Measurements from ENCODE around the gene MAK.
"Not testable (repeated sequence)": the region's sequence is repeated elsewhere in the genome, so short reads cannot be mapped to it uniquely, and the experiment has no call there.

MAK gene

DNA sequence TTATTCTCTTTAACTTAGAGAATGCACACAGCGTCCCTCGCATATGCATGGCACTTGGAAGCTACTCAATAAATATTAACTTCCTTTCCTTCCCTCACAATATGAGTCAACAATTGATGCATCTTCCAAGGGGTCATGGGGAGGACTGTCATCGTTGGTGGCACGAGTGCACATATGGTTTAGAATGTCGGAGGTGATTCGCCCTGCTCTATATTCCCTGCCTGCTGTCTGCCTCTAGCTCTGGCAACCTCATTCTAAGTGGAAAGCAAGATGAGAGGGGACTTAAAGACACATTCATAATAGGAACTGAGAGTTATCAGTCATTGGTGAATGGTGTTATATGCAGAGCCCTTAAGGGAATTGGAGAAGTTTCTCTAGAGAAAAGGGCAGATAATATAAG lies 44.6 kb downstream of the MAK start:
- DNase-seq (ENCODE audit: extremely low spot score, insufficient read length, low read depth): no peak
- FAIRE-seq: no peak

DNA sequence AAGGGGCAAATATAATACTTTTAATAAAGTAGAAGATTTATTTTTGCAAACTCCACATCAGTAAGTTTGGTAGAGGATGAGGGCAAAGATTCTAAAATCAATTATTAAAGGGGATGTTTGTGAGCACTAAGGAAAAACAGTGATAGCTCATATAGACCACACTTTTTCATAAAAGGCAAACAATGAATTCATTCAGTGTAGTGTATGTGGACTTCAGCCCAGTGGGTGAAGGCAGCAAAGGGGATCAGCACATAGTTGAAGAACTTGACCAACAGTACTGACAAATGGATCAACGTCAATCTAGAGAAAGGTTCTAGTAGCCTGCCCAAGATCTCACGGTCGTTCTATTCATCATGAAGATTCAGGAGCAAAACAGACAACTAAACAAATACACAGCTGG lies 45.3 kb downstream of the MAK start:
- no peak for DNase-seq (ENCODE audit: extremely low spot score, insufficient read length, low read depth)
- no peak for FAIRE-seq

DNA sequence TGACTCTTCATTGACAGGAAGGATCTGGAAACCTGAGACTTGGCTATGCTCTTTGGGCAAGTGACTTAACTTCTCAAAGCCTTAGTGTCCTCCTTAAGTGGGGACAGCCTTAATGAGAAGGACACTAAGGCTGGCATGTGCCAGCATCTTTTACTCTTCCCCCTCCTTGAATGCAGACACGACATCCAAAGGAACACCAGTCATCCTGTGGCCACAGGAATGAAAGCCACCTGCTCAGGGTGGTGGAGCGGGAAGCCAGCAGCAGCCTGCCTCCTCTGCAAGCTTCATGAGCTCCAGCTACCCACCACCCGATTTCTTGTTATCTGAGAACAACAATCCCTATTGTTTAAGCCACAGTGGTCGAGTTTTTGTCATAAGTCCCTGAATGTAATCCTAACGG lies 46.2 kb downstream of the MAK start:
- no peak for FAIRE-seq
- no peak for DNase-seq (ENCODE audit: extremely low spot score, insufficient read length, low read depth)

DNA sequence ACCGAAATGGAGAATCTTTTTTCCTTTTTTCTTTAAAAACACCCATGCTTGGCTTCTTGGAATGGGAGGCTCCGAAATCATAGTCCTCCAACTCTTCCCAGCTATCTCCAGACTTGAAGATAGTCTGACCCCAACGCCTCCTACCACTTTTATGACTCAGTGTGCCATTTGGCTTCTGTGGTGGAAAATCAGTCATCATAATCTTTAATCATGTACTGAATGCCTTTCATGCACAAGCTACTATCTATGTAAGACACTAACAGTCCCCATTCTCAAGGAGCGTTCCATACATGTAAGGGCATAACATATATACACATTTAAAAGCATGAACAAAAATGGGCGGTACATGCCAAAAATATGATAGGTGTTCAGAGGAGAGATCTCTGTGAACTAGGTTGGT lies 46.7 kb downstream of the MAK start:
- DNase-seq (ENCODE audit: extremely low spot score, insufficient read length, low read depth): no peak
- no peak for FAIRE-seq

DNA sequence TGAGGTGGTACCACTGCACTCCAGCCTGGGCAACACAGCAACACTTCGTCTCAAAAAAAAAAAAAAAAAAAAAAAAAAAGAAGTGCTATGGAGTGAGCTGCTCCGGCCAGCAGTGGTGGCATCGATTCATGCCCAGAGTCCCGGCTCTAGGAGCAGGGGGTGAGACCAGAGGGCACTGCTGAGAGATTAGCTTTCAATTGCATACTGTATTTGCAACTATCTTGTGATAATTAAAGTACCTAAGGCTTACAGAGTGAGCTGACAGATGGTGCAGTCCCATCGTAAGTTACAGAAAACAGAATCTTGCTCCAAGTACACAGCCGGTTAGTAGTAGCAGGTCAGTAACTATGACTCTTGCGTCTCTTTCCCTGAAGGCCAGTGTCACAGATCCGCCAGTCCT lies 59.3 kb downstream of the MAK start:
- DNase-seq (ENCODE audit: extremely low spot score, insufficient read length, low read depth) (no peak), FAIRE-seq (no peak)

DNA sequence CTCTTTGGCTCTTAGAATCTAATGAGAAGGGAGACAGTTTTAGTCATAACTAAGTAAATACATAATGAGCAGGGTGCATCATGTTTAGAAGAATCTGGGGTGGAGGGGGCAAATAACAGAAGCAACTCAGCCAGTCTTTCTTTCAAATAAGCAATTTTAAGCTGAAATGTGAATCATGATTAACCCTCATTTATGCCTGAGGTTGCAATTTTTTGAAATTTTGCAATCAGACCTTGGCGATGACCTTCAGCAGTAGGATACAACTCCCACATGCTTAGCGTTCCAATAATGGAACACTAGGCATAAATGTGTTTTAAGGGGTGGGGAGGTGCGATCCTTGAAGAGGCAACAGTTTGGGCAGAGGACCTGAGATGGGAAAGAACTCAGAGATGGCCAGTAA lies 60.1 kb downstream of the MAK start:
- DNase-seq (ENCODE audit: extremely low spot score, insufficient read length, low read depth) (no peak), FAIRE-seq (no peak)

DNA sequence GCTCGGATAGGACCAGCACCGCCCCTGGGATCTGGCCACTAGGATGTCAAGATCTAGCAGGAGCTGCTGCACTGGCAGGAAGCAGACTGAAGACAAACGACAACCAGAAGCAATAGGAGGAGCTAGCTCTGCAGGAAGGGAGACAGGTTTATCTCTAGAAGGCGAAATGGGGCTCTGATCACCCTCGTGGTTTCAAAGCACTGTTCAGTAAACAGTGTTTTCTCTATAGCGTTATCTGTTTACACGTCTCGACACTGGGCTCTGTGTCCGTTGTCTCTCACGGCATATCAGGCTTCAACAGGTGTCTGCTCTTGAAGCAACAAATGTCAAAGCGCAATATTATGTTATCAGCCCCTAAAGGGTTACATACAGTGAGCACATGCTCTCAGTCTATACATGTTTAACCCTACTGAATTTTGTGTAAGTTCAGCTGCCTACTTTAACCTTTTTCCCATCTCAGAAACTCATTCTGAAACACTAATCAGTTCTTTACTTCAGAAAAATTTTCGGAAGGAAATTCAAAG lies 66.9 kb downstream of the MAK start:
- no peak for DNase-seq (ENCODE audit: extremely low spot score, insufficient read length, low read depth)
- no peak for FAIRE-seq

DNA sequence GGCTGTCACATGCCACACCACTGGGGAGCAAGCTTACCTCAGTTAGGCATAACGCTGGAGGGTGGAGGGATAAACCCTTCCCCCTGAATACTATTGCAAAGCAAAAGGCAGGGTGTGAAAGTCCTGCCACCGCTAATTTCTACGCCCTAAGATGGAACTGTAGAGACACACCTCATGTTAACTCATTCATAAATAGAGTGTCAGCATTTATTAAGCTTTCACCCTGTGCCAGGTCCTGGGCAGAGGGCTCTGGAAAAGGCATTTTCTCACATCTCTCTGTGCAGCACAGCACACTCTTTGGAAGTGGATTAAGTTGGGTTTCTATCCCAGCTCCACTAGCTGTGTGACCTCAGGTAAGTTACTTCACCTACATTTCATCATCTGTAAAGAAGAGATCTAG lies 68.9 kb downstream of the MAK start:
- FAIRE-seq (no peak), DNase-seq (ENCODE audit: extremely low spot score, insufficient read length, low read depth) (no peak)

DNA sequence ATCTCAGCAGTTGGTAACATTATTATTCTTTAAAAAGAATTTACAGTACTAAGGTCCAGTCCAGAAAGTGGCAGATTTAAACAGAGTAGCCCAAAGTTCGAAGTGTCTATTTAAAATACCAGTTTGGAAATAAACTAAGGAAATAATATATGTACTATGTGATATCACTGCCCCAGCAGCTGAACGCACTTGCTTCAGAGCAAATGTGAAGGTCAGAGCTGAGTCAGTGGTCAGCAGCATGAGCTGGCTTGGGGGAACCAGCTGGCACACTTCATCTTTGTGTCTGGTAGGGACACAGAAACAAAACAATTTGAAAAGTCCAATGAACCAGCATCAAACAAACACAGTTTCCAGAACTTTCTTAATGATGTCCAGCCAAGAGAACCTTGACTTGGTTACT lies 75.3 kb downstream of the MAK start:
- DNase-seq (ENCODE audit: extremely low spot score, insufficient read length, low read depth): no peak
- no peak for FAIRE-seq

DNA sequence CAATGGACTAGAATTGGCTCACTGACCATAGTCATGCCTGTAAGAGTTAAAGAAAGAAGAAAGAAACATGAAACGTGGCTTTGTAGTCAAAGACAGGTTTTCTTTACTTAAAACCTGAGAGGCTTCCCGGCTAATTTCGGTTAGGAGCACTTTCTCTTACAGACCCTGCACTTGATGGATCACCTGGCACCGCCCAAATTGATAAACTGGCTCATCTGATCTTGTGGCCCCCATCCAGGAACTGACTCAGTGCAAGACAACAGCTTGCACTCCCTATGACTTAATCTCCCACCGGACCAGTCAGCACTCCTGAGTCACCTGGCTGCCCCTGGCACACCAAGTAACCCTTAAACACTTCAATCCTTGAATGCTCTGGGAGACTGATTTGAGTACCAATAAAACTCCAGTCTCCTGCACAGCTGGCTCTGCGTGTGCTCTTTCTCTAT lies 78.4 kb downstream of the MAK start:
- FAIRE-seq (no peak), DNase-seq (ENCODE audit: extremely low spot score, insufficient read length, low read depth) (no peak)

DNA sequence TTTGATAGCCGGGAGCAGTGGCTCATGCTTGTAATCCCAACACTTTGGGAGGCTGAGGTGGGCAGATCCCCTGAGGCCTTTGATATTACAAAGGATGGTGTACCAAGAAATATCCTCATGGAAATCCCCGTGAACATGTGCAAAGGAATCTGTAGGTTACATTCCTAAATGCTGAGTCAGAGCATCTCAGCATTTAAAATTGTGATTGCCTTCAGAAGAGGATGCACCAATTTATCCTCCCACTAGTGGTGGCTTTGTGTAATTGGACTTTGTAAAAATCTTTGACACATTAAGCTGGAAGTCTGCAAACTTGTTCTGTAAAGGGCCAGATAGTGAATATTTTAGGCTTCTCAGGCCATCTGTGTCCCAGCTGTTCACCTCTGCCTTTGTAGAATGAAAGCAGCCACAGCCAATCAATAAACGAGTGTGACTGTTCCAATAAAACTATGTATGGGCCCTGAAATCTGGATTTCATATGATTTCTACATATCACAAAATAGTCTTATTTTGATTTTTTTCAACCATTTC lies 79.0 kb downstream of the MAK start:
- FAIRE-seq: peak; percentile 77
- peak; percentile 23 for DNase-seq (ENCODE audit: extremely low spot score, insufficient read length, low read depth)

DNA sequence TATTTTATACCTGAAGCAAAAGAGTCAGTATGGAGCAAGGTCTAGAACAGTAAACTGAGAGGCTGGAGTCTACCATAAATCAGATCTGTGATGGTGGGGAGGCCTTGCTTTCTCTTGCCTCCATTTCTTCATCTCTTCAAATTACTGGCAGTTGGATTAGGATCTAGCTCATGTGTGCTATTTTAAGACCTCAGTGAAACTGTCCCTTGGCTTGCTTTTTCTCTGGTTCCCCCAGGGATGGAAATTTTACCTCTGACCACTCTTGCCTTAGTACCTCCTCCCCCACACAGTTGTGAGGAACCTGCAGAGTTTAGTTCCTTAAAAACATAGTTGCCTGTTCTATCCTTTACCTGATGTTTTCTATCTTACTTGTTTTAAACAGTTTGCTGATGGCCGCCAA lies 82.3 kb downstream of the MAK start:
- no peak for DNase-seq (ENCODE audit: extremely low spot score, insufficient read length, low read depth)
- no peak for FAIRE-seq

DNA sequence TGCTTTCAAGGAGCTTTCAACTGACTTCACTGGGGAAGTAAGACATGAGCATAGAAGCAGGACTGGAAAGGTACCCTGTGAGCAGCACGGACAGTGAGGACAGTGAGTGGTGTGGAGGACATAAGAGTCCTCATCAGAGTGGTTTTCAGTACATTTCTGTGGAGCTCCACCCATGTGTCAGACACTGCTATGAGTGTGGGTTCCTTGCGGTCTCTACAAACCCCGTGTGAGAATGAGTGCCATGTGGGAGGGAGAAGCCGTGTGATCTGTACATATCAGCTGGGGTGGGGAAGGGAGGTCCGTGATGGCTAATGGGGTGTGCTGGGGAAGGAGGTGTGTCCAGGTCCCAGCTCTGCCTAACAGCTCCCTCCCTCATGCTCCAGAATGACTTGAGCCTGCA lies 86.6 kb downstream of the MAK start:
- DNase-seq (ENCODE audit: extremely low spot score, insufficient read length, low read depth); FAIRE-seq: not testable (repeated sequence)

DNA sequence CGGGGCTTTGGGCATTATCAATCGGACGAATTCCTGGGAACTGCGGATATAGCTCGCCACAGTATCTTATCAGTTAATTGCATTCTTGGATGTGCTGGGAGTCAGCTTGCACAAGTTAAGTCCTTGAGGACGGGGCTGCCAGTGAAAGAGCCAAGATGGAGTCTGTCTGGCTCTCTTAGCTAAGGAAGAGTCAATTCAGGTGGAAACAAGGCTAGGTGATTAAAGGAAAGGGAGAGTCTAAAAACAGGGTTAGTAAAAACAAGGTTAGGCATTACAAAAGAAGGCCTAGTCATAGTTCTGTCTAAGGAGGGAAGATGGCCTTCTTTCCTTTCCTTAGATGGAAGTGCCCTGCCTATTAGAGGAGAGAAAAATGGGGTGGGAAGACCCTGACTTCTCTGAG lies 87.8 kb downstream of the MAK start:
- DNase-seq (ENCODE audit: extremely low spot score, insufficient read length, low read depth); FAIRE-seq: not testable (repeated sequence)

DNA sequence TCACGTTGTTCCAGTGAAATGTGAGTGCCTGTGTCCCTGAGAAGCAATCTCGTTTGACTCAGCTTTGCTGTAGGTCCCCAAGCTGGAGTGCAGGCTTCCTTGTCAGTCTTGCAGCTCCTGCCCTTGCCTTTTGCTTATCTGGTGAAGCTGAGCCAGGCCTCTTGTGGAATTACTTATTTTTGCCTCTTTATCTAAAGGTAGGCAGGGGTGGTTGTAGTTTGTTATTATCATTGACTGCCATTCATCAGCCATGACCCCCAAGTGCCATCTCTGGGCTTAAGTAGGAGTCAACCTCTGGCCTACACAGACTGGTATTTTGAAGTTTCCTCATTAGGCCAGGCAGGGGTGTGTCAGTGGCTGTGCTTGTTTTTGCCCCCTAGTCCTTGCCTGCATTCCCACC lies 88.6 kb downstream of the MAK start:
- no peak for DNase-seq (ENCODE audit: extremely low spot score, insufficient read length, low read depth)
- FAIRE-seq: no peak

DNA sequence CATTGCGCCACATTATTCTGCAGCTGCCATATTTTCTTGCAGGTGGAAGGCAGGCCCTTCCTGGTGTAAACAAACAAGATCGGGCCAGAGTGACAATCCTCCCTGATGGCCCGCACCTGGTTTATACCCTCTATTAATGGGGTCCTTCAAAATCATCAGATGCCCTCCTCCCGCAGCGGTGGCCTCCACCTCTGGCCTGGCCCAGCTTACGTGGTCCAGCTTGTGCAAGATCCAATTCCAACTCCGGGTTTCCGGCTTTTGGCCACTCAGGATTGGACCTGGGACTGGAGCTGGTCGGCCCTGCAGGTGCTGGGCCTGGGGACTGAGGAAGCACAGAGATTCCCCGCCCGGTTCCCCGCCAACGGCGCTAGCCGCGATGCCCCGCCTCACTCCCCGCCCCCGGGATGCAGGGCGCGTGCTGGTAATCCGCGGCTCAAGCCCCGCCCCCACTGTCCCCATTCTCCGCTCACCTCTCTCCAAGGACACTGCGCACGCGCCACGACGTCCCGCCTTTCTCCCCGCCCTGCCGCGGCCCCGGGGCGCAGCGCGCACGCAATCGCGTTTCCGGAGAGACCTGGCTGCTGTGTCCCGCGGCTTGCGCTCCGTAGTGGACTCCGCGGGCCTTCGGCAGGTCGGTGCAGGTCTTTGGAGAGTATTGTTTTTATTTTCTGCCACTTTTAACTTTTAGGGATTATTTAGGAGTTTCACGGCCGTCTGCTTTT lies 90.9 kb downstream of the MAK start, which contains the start of gene TMEM14B:
Gene TMEM14B, plus strand, starts transcription at position 555 of the 722 bp plus-strand sequence. CDS start 1,441 bp downstream, outside the sequence.
- FAIRE-seq (peak; percentile 93), DNase-seq (ENCODE audit: extremely low spot score, insufficient read length, low read depth) (peak; percentile 99)

DNA sequence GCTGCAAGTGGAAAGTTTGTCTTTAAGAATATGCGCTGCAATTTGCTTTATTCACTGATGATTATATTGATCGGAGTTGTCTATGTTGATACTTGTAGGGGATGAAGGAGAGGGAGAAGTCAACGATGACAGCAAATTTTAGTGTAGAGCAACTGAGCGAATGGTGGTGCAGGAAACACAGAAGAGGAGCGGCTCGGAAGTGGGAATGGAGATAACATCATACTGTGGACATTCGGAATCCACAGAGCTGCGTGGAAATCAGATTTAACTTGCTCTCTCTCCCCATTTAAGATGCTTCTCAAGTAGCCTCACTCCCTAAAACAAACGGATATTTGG lies 91.5 kb downstream of the MAK start:
- no peak for DNase-seq (ENCODE audit: extremely low spot score, insufficient read length, low read depth)
- FAIRE-seq: no peak

DNA sequence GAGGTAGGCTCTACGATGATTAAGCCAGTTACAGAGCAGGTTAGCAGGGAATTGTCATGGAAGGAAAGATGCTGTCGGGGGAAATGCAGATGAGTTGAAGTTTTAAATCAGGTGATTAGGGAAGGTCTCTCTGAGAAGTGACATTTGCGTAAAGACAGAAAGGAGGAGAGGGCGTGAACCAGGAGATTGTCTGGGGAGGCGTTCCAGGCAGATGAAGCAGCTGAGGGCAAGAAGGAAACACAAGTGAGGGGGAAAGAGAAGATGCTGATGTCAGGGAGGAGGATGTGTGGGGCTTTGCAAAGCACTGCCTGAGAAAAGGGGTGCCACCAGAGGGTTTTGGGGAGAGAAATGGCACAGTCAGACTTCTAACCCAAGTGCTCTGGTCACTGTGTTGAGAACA lies 93.2 kb downstream of the MAK start:
- DNase-seq (ENCODE audit: extremely low spot score, insufficient read length, low read depth) (no peak), FAIRE-seq (no peak)

DNA sequence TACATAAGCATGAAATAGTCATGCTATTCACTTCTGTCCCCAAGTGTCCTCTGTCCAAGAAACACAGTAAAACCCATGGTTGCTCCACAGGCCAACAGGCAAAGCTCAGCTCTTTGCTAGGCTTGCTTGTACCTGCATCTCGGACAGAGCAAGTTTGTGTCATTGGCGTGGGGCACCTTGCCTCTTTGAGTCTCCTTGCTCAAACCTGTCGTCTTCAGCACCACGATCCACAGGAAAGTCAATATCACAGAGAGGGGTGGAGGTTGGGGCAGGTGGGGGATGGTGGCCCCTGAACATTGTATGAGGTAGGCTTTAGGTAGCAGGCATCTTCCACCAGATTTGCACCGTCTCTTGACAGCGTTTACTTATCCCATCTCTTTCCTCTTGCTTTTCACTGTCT lies 94.8 kb downstream of the MAK start:
- FAIRE-seq (no peak), DNase-seq (ENCODE audit: extremely low spot score, insufficient read length, low read depth) (no peak)

DNA sequence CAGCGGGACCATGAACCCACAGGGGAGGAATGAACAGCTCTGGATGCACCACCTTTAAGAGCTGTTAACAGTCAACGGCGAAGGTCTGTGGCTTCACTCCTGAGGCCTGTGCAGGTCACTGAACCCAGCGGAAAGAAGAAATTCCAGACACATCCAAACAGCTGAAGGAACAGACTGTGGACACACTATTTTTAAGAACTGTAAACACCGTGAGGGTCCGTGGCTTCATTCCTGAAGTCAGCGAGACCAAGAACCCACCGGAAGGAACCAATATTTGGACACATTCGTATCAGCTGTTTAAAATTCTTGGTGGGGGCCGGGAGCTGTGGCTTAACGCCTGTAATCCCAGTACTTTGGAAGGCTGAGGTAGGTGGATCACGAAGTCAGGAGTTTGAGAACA lies 96.1 kb downstream of the MAK start:
- FAIRE-seq (no peak), DNase-seq (ENCODE audit: extremely low spot score, insufficient read length, low read depth) (no peak)

DNA sequence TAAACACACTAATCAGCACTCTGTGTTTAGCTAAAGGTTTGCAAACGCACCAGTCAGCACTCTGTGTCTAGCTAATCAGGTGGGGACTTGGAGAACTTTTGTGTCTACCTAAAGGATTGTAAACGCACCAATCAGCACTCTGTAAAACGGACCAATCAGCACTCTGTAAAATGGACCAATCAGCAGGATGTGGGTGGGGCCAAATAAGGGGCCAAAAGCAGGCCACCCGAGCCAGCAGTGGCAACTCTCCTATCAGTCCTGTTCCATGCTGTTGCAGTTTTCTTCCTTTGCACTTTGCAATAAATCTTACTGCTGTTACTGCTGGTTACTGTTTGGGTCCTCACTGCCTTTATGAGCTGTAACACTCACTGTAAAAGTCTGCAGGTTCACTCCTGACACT lies 96.7 kb downstream of the MAK start:
- not testable (repeated sequence) for FAIRE-seq; DNase-seq (ENCODE audit: extremely low spot score, insufficient read length, low read depth)

DNA sequence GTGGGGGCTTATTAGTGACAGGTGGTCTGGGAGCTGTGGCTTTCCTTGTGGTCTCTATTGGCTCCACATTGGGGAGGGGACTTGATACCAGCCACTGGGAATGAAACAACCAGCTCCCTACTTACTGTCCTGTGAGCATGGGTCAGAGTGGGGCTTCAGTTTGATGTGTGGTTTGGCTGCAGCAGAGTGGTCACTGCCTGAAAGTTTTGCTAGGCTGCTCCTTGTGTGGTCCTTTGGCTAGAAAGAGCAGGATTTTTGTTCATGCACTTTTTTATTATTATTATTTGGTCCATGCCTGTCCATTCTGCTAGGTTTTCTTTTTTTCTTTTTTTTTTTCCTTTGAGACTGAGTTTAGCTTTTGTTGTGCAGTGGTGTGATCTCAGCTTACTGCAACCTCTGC lies 98.3 kb downstream of the MAK start:
- DNase-seq (ENCODE audit: extremely low spot score, insufficient read length, low read depth): no peak
- FAIRE-seq: no peak

Measured in GM18507 (cell line).